GM18861 (cell line): Measurements from ENCODE around the gene CARD6.
"Not testable (repeated sequence)": the region's sequence is repeated elsewhere in the genome, so short reads cannot be mapped to it uniquely, and the experiment has no call there.

Source experiments
- ATAC-seq: cut with Tn5 transposase; IDR thresholded peaks from one replicate; pipeline ENCODE4 v1.9.1; 2021; ENCODE audit not compliant: unreplicated experiment

Gene CARD6

DNA sequence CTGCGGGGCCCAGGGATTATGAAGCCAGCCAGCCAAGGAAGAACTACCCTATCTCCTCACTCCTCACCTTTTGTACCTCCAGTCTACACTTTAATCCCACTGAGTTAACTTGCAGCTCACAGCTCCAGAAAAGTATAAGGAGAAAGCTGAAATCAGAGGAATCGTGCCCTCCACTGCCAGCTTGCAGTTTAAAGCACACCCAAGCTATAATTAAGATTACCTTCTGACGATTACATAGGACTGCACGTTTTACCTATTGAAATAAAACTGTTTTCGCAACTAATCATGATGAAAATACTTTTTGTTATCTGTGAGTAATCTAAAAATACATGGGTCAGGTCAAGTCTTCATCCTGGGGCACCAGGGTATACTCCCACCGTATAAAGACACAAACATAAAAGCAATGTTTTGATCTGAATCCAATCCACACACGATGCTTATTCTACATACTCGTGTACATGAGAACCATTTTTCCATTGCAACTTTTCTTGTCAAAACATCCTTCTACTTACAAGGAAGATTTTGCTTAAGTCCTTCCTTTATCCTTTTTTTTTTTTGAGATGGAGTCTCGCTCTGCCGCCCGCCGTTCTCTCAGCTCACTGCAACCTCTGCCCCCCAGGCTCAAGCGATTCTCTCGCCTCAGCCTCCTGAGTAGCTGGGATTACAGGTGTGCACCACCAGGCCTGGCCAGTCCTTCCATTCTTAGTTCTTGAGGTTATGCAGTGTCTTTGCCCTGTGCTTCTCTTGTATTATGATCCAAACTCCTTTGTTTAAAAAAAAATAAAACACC is 13.8 kb upstream of the CARD6 start:
- no peak for ATAC-seq

DNA sequence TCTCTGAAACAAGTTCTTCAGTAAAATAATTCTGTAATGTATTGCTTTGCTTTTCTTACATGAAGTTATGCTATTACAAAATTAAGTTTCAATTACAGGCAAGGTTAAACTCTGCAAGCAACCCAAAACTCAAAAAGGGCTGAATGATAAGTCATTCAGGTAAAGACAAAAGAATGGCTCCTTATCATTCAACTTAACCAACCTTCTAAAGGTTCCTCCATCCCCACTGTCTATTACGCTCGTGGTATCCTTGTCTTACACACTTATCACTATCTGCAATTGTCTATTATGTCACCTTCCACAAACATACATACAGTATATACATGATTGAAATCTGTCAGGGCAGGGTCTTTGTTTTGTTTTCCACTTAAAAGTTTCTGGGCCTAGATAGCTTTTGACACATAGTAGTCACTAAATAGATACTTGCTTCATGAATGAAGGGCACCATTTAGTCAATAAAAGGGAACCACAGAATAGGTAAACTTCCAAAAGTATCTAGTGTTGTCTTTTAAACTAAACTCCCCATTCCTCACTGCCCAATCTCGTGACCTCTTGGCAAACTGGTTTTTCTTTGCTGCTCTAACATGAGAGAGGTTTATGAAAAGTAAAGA is 13.0 kb upstream of the CARD6 start:
- ATAC-seq: no peak

DNA sequence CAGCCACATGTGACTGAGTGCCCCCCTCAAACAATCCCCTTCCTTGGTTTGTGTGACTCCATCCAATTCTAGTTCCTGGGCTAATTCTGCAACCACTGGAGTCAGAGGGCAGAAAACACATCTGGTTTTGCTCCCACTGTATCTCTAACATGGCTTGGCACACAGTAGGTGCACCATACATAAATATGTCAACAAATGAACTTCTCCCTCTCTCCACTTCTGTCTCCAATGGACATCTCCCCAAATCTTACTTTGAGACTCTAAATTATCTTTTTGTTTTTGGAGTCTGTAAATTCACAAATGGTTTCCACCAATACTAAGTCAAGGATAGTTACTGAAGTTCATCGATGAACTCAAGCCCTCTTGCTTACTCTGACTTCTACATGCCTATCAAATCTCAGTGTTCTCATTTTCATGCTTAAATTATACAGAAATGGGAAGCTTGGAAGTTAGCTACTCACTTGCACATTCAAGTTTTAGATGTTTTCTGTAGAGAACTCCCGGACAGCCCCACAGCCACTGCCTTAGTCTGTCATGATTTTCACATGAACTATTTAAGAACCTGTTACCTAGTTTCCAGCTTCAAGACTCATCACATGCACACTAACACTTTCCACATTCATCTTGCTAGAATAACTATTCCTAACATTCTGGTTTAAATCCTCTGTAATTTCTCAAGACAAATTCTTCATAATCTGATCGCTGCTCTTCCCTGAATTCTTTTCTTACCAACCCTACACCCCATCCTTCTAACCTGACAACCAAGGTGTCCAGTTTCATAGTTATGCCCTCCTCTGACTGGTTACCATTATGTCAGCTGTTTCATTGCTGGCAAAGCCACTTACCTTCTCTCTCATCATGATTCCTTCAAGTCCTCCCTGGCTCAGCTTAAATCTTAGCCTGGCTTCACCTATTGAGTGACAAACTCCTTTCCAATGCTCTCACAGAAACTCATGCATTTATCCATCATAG is 12.2 kb upstream of the CARD6 start:
- ATAC-seq: no peak

DNA sequence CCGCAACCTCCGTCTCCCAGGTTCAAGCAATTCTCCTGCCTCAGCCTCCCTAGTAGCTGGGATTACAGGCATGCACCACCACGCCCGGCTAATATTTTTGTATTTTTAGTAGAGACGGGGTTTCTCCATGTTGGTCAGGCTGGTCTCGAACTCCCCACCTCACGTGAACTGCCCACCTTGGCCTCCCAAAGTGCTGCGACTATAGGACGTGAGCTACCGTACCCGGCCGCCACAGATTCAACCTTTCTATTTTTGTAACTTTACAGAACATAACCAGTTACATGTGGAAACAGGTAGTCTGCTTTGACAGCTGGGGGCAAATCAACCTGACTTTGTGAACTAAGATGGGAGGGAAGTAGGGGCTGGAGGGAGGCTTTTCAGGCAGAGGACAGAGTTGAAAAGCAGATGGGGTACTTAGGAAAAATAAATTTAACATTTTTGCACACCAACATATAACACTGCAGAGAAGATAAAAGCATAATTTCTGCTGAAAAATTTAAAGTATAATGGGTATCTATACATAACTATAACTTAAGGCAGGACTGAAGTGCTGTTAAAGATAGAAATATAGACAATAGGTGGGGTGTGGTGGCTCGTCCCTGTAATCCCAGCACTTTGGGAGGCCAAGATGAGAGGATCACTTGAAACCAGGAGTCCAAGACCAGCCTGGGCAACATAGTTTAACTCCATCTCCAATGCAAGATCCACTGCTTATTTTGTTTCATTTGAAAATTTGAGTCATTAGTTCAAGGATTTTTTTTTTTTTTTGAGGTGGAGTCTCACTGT is 11.2 kb upstream of the CARD6 start:
- ATAC-seq: no peak

DNA sequence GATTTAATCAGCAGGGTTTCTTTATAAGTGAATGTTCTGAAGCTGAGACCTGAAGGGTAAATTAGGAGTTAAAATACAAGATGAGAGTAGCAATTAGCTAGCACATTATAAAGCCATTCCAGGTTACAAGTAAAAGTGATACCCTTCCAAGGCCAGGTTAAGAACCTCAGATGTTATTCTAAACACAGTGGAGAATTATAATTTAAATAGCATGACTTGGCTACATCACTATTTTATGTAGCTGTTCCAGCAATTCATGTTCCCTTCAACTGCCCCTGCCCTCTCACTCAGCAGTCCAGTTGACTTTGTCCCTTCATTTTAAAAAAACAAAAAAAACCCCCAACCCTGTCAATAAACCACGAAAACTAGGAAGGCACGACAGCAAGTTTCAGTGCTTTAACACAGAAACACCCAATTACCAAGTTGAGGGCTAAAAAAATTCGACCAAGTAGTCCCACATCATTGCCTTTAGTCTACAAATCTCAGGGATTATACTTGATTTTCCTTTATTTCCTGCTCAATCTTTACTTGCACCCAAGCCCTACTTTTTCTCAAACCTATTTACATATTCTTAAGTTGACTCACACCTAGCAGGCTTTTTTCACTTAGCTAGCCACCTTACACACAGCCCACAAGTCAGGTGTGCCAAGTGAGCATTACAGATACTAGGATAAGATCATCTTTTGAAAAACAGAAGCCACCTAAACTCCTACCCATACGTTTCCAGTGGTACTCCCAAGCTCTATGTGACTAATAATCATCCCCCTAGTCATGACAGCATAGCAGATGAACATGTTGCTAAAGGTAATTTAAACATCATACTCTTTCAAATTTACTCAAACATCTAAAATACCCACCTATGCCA is 9.6 kb upstream of the CARD6 start:
- no peak for ATAC-seq

DNA sequence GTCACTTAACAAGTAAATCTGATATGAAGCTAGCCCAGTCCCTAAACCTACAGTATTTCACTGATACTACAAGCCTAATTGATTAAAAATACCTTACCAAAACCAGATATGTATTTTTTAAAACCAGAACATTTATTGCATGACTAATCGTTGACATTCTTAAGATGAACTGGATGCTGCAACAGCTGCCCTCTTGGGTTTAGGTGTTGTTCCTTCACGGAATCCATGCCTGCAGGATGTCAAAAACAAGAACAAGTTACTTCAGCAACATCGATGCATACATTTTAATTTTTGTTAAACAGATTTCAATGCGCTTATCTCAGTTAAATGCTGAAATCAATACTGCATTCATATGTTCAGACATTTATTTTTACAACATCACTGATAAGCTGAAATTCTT is 8.8 kb upstream of the CARD6 start:
- ATAC-seq: no peak

DNA sequence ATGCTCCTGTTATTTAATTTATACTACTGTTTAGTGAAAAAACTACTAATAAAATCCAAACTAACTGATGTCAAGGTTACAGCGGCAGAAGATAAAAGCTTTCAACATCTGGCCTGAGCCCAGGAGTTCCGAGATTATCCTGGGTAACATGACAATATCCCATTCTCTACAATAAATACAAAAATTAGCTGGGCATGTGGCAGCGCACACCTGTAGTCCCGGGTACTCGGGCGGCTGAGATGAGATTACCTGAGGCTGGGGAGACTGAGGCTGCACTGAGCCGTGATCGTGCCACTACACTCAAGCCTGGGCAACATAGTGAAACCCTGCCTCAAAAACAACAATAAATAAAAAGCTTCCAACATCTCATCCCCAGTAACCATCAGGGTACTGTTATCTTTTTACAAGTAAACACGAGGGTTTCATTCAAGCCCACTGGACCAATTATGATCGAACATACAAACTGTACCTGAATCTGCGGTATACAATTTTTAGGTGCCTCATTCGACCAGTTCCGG is 7.4 kb upstream of the CARD6 start:
- no peak for ATAC-seq

DNA sequence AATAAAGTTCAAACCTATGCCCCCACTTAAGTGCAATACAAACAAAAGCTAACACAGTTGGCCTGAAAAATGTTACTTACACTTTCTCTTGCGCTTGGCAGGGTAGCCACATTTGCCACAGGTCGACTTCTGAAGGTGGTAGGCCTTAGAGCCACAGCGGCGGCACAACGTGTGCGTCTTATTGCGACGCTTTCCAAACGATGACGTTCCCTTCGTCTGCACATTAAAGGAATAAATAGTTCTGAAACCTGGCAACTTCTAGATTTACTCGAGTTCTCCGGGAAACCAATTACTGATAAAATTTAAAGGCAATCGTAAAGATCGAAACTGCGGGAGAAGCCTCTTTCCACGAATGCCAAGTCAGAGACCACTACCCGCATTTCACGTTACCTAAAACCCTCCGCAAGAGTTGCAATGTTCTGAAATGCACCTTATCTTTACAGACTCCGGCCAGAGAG is 6.7 kb upstream of the CARD6 start:
- no peak for ATAC-seq

DNA sequence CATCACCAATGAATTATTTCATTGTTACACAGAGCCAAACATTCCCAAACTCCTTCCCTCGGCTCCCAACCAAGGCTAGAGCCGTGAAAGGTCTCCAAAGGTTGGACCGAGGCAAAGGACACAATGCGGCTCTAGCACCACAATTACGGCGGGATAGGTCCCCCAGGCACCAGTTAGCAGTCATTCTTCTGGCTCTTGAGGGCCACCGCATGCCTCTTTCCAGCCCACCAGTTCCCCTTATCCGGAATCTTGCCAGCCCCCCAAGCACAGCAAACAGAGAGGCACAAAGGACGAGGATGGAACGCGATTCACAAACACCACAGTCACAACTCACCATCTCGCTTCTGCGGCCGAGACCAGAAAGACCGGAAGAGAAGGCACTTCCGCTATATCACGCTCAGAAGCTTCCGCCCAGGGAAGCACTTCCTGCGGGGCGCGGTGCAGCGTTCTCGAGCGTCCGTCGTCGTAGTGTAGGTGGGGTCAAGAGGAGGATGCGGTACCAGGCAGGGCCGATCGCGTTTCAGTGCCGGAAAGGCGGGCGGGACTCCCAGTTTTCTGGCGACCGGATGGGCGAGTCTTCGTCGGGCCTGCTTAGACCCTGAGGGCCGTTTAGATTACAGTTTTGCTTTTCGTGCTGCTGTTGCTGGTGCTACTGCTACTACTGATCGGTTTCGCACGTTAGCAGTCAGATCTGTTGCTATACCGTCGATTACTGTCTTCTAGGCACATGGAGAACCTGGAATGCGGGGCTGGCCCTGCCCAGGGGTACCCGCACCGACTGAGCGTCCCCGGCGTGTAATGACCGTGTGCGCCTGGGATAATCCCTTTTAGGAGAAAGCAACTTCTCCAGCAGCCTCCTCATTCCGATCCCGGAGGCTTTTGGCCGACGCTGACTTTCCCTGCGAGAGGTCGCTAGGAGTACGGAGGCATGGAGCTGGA is 6.0 kb upstream of the CARD6 start, which contains the start of gene RPL37:
Gene RPL37, minus strand, starts transcription at position 374 of the 939 bp plus-strand sequence. Its CDS starts 37 bp downstream, at position 337.
- peak; percentile 97 for ATAC-seq

DNA sequence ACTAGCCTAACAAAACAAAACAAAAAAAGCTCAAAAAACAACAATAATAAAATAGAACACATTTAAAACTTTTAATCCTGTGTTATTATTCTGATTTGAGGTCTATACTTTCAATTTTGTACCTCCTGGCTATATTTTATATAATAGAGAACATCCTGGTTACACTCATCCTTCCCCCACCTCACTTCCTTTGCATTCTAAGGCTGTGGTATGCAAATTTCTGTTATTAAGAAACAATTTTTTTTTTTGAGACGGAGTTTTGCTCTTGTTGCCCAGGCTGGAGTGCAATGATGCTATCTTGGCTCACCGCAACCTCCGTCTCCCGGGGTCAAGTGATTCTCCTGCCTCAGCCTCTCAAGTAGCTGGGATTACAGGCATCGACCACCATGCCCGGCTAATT is 3.1 kb upstream of the CARD6 start:
- no peak for ATAC-seq

DNA sequence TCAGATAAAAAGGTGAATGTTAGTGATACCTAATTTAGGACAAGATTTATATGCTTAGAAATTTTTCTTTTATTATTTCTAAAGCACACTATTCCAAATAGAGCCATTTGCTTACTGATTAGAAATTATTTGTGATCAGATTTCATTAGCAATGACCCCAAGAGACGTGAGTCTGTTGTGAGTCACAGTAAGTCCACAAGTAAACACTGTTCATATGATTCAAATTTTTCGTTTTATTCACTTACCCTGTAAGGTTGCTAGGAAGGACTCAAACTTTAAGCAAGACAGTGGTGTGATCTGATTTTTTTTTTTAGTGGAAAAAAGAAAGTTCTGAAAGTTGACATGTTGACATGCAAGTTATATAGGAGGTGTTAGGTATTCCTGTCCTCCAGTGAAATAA is 1.2 kb downstream of the CARD6 start:
- no peak for ATAC-seq

DNA sequence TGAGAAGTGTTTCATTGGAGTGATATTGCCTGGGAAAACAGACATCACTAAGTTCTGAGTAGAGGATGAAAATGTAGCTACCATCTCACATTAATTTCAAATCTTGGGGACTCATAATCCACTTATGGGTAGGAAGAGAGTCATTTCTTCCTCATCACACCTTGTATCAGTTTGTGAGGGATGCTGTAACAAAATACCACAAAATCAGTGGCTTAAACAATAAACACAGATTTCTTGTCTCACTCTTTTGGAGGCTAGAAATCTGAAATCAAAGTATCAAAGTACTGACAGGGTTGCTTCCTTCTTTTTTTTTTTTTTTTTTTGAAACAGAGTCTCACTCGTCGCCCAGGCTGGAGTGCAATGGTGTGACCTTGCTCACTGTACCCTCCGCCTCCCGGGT is 3.4 kb downstream of the CARD6 start:
- ATAC-seq: no peak

DNA sequence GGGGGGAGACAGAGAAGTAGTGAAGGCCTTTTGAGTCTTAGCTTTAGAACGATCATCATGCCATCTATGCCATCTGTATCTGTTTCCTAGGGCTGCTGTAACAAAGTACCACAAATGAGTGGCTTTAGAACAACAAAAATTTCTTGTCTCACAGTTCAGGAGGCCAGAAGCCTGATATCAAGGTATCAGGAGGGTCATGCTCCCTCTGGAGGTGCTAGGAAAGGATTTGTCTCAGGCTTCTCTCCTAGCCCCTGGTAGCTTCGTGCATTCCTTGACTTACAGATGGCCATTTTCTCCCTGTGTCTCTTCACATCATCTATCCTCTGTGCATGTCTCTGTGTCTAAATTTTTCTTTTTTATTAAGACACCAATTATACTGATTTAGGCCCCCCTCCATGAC is 5.2 kb downstream of the CARD6 start:
- ATAC-seq: no peak

DNA sequence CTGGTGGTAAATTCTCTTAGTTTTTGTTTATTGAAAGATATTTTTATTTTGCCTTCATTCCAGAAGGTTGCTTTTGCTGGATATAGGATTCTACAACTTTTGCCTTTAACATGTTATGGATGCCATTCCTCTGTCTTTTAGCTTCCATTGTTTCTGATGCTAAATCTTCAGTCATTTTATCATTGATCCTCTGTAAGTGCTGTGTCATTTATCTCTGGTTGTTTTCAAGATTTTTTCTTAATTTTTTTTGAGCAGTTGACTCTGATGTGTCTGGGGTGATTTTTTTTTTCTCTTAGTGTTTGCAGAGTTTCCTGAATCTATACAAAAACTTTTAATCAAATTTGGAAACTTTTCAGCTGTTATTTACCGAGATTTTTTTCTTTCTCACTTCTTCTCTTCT is 6.4 kb downstream of the CARD6 start:
- ATAC-seq: no peak

DNA sequence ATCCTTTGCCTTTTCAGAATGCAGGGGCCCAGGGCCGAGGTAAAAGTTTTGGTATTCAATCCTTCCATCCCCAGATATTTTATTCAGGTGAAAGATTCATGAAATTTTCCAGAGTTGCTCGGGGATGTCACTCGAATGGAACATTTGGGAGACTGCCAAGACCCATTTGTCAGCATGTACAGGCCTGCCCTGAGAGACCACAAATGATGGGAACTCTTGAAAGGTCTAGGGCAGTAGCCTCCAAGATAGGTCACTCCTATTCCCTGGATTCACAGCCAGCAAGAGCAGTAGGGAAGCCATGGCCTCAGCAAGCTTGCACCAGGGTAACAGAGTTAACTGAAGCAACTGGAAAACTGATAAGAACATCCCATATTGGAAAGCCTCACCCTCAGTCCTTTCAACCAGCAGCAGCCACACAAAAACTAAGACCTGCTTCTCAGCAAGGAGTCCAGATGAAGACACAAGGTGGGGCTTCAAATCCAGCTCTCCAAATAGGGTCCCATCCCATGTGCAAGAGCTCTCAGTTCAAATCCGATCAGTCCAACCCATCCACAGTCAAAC is 12.5 kb downstream of the CARD6 start:
- ATAC-seq: no peak

DNA sequence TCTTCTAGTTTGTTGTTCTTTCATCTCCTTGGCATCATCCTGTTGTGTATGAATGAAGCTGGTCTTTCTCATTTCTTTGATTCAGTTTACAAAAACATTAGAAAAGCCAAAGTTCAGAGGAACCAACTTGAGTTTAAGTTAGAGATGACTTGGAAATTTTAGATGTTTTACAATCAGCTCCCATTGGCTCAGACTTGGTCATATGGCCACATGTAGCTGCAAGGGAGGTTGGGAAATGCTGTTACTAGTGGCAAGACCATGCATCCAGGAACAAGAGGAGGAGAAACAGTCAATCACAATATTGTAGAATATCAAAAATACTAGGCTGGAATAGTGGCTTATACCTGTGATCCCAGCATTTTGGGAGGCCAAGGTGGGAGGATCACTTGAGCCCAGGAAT is 19.5 kb downstream of the CARD6 start:
- ATAC-seq: no peak

DNA sequence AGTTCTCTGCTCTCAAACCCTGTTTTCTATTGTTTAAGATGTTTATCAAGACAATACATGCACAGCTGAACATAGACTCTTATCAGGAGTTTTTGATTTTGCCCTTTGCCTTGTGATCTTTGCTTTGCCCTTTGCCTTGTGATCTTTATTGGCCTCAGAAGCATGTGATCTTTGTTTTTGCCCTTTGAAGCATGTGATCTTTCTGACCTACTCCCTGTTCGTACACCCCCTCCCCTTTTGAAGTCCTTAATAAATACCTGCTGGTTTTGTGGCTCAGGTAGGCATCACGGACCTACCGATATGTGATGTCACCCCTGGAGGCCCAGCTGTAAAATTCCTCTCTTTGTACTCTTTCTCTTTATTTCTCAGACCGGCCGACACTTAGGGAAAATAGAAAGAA is 23.8 kb downstream of the CARD6 start:
- ATAC-seq: not testable (repeated sequence)

DNA sequence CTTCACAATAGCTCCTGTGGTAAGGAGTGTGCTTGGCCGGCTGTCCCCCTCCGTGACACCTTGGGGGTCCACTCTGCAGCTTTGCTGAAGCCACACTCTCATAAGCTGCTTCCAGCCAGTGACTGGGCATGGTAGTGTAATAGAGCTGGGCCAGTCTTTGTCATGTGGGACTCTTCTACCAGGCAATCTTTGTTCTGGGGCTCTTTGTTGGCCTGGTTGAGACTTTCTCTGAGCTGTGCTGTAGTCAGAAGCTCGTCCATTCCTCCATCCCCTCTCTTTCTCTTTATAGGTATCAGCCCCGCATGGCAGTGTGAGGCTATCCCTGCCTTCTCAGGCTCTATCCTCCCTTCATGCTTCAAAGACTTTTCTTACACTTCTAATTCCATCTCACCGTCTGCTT is 25.7 kb downstream of the CARD6 start:
- no peak for ATAC-seq
